BLaER1 (cell line): Measurements from ENCODE around the gene ZNF525.
"Not testable (repeated sequence)": the region's sequence is repeated elsewhere in the genome, so short reads cannot be mapped to it uniquely, and the experiment has no call there.

Source experiments
- H3K27ac ChIP-seq: shearing (Covaris generic); formaldehyde crosslinking; 2 replicates; pipeline ENCODE4 v1.8.1; 2022
- H3K27me3 ChIP-seq: shearing (Covaris generic); formaldehyde crosslinking; 2 replicates; pipeline ENCODE4 v1.8.1; 2022
- H3K36me3 ChIP-seq: shearing (Covaris generic); formaldehyde crosslinking; 2 replicates; pipeline ENCODE4 v1.8.1; 2022
- H3K4me1 ChIP-seq: shearing (Covaris generic); formaldehyde crosslinking; 2 replicates; pipeline ENCODE4 v1.8.1; 2022
- H3K4me2 ChIP-seq: shearing (Covaris generic); formaldehyde crosslinking; 2 replicates; pipeline ENCODE4 v1.8.1; 2022
- H3K4me3 ChIP-seq: shearing (Covaris generic); formaldehyde crosslinking; 2 replicates; pipeline ENCODE4 v1.8.1; 2022
- H3K9ac ChIP-seq: shearing (Covaris generic); formaldehyde crosslinking; 2 replicates; pipeline ENCODE4 v1.8.1; 2022
- H3K9me3 ChIP-seq: shearing (Covaris generic); formaldehyde crosslinking; 2 replicates; pipeline ENCODE4 v1.8.1; 2022
- H4K20me1 ChIP-seq: shearing (Covaris generic); formaldehyde crosslinking; 2 replicates; pipeline ENCODE4 v1.8.1; 2022
- Cebpa-rat ChIP-seq: shearing (Covaris generic); IDR thresholded peaks from 2 replicates; pipeline ENCODE4 v1.8.1; 2022

The ZNF525 gene

GRCh38 chr19:53365134-53365898 lies at the start of gene ZNF525:
TSS of gene ZNF525 (plus strand) at chr19:53365705. CDS start at chr19:53372282, 6,577 bp downstream.
- H3K36me3 ChIP-seq, result peaks cover 18% of the 10 kb centered on the region
- peak within 1 kb of the TSS; percentile 83 for H3K4me2 ChIP-seq
- no peak for TF ChIP-seq Cebpa-rat

GRCh38 chr19:53328967-53329366 lies 36.5 kb upstream of the ZNF525 start:
- H4K20me1 ChIP-seq, result no peaks in the 10 kb centered on the region
- H3K27ac ChIP-seq, result no peak overlapping the region
- peaks cover 85% of the 10 kb centered on the region for H3K9me3 ChIP-seq
- H3K4me1 ChIP-seq, result no peaks in the 10 kb centered on the region
- H3K36me3 ChIP-seq, result no peaks in the 10 kb centered on the region
- no peak for TF ChIP-seq Cebpa-rat
- no peak overlapping the region for H3K4me3 ChIP-seq
- H3K27me3 ChIP-seq, result no peaks in the 10 kb centered on the region
- no peak overlapping the region for H3K4me2 ChIP-seq
- H3K9ac ChIP-seq, result no peak overlapping the region

More at GRCh38 chr19:53365134-53365898, at the start of gene ZNF525:
- Histone ChIP-seq H4K20me1 (no peaks in the 10 kb centered on the region), H3K27me3 (no peaks in the 10 kb centered on the region), H3K27ac (peak within 1 kb of the TSS; percentile 85), H3K9ac (peak within 1 kb of the TSS; percentile 88), H3K9me3 (peaks cover 24% of the 10 kb centered on the region), H3K4me3 (peak within 1 kb of the TSS; percentile 83), H3K4me1 (peaks cover 18% of the 10 kb centered on the region)

DNA sequence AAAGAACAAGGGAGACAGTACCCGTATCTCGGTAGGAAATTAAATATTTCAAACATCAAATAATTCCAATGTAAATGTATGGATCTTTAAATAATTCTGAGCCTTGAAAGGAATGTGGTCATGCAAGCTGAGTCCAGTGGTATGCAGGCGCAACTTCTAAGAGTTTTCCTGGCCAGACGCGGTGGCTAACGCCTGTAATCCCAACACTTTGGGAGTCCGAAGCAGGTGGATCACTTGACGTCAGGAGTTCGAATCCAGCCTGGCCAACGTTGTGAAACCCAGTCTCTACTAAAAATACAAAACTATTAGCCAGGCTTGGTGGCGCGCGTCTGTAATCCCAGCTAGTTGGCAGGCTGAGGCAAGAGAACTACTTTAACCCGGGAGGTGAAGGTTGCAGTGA lies 33.0 kb upstream of the ZNF525 start:
- peaks cover 13% of the 10 kb centered on the region for H3K4me1 ChIP-seq

DNA sequence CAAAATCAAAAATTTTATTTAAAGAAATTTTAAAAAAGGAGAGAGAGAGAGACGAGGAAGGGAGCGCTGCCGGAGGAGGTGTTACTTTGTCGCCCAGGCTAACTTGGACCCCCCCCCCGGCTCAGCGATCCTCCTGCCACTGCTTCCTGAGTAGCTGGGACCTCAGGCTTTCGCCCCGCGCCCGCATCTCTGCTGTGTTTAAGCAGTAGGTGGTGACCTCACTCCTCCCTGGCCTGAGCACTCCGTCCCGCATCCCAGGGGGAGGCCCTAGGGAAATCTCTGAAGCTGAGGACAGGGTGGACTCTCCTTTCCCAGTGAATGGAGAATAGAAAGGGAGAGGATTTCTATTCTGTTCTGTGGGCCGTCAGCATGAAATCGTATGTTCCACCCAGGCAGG lies 32.4 kb upstream of the ZNF525 start:
- no peaks in the 10 kb centered on the region for H3K27me3 ChIP-seq
- H3K4me2 ChIP-seq, result peak overlapping the region; percentile 88
- TF ChIP-seq Cebpa-rat, result no peak
- peak overlapping the region; percentile 90 for H3K9ac ChIP-seq
- H4K20me1 ChIP-seq, result no peaks in the 10 kb centered on the region
- peak overlapping the region; percentile 86 for H3K4me3 ChIP-seq
- H3K9me3 ChIP-seq, result peaks cover 75% of the 10 kb centered on the region
- H3K4me1 ChIP-seq, result peaks cover 13% of the 10 kb centered on the region
- H3K36me3 ChIP-seq, result peaks cover 23% of the 10 kb centered on the region
- H3K27ac ChIP-seq, result peak overlapping the region; percentile 9; the same call in 1 of the 2 replicates

More for the DNA sequence above, 33.0 kb upstream of the ZNF525 start:
- TF ChIP-seq Cebpa-rat, result no peak
- H3K27me3 ChIP-seq, result no peaks in the 10 kb centered on the region
- no peaks in the 10 kb centered on the region for H4K20me1 ChIP-seq
- H3K9ac ChIP-seq, result no peak overlapping the region
- peaks cover 17% of the 10 kb centered on the region for H3K36me3 ChIP-seq
- no peak overlapping the region for H3K27ac ChIP-seq
- no peak overlapping the region for H3K4me2 ChIP-seq
- H3K4me3 ChIP-seq, result no peak overlapping the region; the same call in 1 of the 2 replicates
- H3K9me3 ChIP-seq, result peaks cover 76% of the 10 kb centered on the region

DNA sequence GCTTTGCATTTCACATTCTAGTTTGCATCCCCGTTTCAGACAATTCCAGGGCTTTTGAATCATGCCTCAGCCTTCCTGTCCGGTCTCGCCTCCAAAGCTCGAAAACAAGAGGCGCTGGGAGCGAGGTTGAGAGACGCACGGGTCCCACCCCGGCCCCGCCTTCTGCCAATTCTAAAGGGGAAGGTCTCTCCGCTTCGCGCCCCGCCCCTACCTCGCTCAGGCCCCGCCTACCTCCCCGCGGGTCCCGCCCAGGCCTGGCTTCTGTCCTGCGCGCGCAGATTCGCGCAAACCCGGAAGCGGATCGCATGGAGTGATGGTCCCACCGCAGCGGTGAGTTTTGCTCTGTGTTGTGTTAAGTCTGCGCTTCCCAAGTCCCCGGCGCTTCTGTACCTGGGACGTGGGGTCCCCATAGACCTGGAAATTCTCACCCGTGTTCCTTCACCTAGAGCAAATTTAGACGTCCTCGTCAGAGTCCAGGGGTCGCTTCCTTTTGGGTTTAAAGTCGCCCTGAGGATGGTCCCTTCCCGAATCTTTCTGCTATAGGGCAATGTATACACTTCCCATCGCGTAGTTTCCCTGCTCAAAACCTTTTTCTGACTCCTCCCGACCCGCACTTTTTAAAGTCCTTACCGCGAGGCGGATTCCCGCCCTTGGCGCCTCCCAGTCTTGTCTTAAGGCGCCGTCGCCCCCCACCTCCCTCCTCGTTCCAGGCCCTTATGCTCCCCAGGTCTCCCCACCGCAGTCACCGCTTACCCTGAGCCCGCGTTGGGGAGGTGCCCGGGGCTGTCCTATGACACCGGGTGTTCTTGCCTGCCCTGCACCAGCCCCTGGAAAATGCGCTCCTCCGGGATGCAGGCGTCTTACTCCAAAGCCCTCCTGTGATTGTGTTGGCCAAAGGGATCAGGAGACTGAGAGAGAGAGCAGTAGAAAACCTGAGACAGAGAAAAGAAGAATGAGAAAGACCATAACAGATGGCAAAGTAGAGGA lies 31.7 kb upstream of the ZNF525 start, which contains the start of gene ZNF845:
Gene ZNF845, plus strand, starts transcription at position 287 of the 987 bp plus-strand sequence. CDS start 7,559 bp downstream, outside the sequence.
- H3K36me3 ChIP-seq, result peaks cover 30% of the 10 kb centered on the region
- peak within 1 kb of the TSS; percentile 95 for H3K4me2 ChIP-seq
- H3K9me3 ChIP-seq, result peaks cover 74% of the 10 kb centered on the region
- peaks cover 13% of the 10 kb centered on the region for H3K4me1 ChIP-seq
- H3K9ac ChIP-seq, result peak within 1 kb of the TSS; percentile 90
- peak within 1 kb of the TSS; percentile 80 for H3K27ac ChIP-seq
- H4K20me1 ChIP-seq, result no peaks in the 10 kb centered on the region
- peak within 1 kb of the TSS; percentile 86 for H3K4me3 ChIP-seq
- TF ChIP-seq Cebpa-rat, result no peak
- no peaks in the 10 kb centered on the region for H3K27me3 ChIP-seq

- H3K4me3 ChIP-seq, H3K27ac ChIP-seq, H3K4me1 ChIP-seq, H3K9ac ChIP-seq, H3K27me3 ChIP-seq, H3K4me2 ChIP-seq, H4K20me1 ChIP-seq: not testable (repeated sequence)
- H3K36me3 ChIP-seq, result peaks cover 100% of the 10 kb centered on the region
- H3K9me3 ChIP-seq, result peaks cover 99% of the 10 kb centered on the region
Measured at GRCh38 chr19:53344403-53344802, 21.1 kb upstream of the ZNF525 start.

DNA sequence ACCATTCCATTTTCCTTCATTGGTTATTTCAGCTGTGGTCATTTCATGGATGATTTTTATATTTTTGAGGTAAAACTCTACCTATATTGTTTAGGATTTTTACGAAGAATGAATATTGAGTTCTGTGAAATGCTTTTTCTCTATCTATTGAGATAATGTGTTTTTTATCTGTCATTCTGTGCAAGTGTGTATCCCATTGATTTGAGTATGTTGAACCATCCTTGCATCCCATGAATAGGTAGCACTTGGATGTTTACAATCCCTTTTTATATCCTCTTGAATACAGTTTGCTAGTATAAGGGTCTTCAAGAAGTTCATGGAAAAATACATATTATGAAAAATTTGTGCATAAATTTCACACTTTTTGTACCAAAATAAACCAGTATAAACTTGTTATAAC lies 9.8 kb upstream of the ZNF525 start:
- Histone ChIP-seq H3K4me1 (no peaks in the 10 kb centered on the region), H3K36me3 (peaks cover 60% of the 10 kb centered on the region), H3K27ac (no peak overlapping the region), H3K4me2 (no peak overlapping the region), H3K9me3 (peaks cover 83% of the 10 kb centered on the region), H4K20me1 (no peaks in the 10 kb centered on the region), H3K9ac (no peak overlapping the region), H3K27me3 (no peaks in the 10 kb centered on the region), H3K4me3 (no peak overlapping the region)
- no peak for TF ChIP-seq Cebpa-rat

GRCh38 chr19:53357821-53358581 lies 7.5 kb upstream of the ZNF525 start:
- Histone ChIP-seq H3K9me3 (peaks cover 60% of the 10 kb centered on the region), H4K20me1 (no peaks in the 10 kb centered on the region)
- no peak for TF ChIP-seq Cebpa-rat

GRCh38 chr19:53360056-53360455 lies 5.4 kb upstream of the ZNF525 start:
- not testable (repeated sequence) for H3K9ac ChIP-seq, H3K4me1 ChIP-seq, H3K4me2 ChIP-seq, H3K27ac ChIP-seq, H4K20me1 ChIP-seq, H3K4me3 ChIP-seq, H3K27me3 ChIP-seq
- peaks cover 18% of the 10 kb centered on the region for H3K36me3 ChIP-seq
- H3K9me3 ChIP-seq, result peaks cover 40% of the 10 kb centered on the region

More at GRCh38 chr19:53357821-53358581, 7.5 kb upstream of the ZNF525 start:
- Histone ChIP-seq H3K27ac (no peak overlapping the region), H3K4me1 (no peaks in the 10 kb centered on the region), H3K9ac (no peak overlapping the region), H3K4me2 (no peak overlapping the region), H3K36me3 (peaks cover 37% of the 10 kb centered on the region), H3K27me3 (no peaks in the 10 kb centered on the region), H3K4me3 (no peak overlapping the region)
